NCI-H524 treated with DMSO at 0.1 percent for 48 hours (cell line): ENCODE results near the gene SLC22A12.

Experiments used
- DNase-seq: peaks from one replicate; lab custom pipeline; 2025; lab: John Stamatoyannopoulos, UW

SLC22A12 gene

DNA sequence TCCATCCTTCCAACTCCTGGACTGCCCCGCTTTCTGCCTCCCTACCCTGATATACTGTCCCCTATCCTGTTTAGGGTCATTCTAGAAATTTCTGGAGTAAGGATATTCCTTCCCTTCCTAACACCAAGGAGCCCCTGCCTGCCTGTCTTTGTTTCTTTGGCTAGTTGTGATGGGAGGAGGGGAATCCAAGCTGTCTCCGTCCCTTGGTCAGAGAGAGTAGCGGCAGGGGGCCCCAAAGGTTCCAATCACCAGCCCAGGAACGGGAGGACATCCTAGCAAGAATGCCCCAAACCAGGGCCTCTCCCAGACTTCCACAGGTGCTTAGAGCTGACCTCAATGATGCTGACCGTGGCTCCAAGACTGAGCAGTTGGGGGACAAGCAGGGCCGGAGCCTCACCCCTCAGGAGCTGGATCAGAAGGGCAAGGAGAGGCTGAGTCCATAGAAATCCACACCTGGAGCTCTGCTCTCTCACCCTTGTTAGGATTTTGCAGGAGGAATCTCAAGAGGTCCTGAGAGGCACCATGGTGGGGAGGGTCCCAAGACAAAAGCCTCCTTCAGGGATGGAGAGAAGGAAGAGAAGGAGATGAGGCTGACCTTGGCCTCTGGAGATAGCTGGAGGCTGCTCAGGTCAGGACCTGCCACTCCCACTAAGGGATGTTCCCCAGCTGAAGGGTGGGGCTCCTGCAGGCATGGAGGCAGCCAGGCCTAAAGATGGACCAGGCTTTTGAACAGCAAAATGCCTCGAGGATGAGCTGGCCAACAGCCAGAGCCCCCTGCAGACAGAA is 13.6 kb downstream of the SLC22A12 start:
- no peak for DNase-seq

- DNase-seq = no peak
Observed at GRCh38 chr11:64605244-64605560, 14.2 kb downstream of the SLC22A12 start.

DNA sequence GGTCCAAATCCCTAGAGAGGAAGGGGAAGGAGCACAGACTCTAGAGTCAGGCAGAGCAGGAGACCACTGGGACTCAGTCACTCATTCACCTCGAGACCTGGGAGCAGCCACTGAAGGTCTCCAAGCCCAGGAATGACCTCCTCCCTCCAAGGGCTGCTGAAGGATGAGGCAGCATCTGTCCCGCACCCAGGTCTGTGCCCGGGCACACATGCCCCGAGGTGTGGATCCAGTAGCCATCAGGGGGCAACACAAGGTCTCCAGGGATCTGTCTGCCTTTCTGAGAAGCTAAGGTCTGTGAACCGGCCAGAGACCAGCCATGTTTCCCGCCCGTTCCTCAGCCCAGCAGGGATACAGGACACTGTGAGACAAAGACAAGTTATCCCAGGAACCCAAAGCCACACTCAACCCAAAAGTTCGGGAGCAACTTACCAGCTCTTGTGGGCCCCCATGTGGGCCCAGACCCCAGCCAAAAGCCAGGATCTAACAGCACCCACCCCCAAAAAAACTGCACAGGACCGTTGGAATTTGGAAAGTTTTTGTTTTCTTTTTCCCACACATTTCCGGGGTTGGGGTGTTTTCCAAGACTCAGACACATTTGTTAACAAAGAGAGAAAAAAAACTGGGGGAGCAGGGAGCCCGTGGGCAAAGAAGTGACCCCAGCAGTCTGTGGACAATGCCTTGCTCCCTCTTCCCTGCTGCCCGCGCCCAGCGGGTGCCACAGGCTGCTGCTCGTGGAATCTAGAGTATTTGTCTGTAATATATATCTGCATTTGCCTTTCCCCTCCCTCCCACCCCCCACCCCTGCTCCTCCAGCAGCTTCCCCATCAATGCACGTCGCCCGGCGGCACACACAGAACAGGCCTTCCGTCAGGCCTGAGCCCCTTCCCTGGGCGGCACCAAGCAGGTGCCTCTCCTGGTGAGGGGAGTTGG is 14.9 kb downstream of the SLC22A12 start:
- no peak for DNase-seq

DNA sequence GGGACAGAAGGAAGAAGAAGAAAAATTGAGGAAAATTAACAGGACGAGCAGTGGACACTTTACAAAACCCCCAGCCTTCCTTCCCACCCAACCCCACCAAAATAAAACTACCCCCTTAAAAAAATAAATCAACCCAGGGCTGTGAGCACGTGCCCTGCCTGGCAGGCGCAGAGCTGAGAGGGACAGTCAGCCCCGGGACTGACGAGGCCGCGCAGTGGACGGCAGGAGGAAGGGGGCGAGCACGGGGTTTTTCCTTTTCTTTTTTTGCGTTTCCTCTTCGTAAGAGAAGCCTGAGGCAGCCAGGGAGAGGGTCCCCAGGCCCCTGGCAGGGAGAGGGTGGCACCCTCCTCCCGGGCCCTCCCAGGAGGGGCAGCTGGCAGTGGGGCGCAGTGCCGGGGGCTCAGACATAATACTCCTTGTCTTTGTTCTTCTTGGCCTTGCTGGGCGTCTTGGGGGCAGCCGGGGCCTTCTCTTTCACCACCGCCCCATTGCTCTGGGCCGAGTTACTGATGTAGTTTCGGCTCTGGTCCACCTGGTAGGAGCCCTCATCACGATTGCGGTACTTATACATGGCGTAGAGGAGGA is 15.9 kb downstream of the SLC22A12 start:
- no peak for DNase-seq

- DNase-seq = no peak
Observed at GRCh38 chr11:64607381-64607985, 16.5 kb downstream of the SLC22A12 start.

- no peak for DNase-seq
Observed at GRCh38 chr11:64608046-64608445, 17.0 kb downstream of the SLC22A12 start.

DNA sequence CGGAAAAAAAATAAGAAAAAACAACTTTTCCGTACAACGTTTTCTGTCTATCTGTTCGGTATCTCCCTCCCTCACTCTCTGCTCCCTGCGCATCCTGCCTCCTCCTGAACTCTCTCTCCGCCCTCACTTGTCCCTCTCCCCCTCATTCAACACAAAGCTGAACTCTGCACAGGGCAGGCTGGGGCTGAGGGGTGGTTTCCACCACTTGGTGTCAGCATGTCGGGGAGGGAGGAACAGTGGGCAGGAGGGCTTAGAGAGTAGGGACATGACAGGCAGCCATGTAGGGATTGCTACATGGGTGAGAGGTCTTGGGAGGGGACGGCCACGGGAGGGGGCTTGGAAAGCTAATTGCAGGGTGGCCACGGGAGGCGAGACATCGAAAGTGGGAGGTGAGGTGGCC is 17.6 kb downstream of the SLC22A12 start:
- no peak for DNase-seq

GRCh38 chr11:64609436-64610047 is 18.5 kb downstream of the SLC22A12 start:
- no peak for DNase-seq

GRCh38 chr11:64610596-64610995 is 19.6 kb downstream of the SLC22A12 start:
- no peak for DNase-seq

GRCh38 chr11:64611176-64611575 is 20.2 kb downstream of the SLC22A12 start:
- no peak for DNase-seq

DNA sequence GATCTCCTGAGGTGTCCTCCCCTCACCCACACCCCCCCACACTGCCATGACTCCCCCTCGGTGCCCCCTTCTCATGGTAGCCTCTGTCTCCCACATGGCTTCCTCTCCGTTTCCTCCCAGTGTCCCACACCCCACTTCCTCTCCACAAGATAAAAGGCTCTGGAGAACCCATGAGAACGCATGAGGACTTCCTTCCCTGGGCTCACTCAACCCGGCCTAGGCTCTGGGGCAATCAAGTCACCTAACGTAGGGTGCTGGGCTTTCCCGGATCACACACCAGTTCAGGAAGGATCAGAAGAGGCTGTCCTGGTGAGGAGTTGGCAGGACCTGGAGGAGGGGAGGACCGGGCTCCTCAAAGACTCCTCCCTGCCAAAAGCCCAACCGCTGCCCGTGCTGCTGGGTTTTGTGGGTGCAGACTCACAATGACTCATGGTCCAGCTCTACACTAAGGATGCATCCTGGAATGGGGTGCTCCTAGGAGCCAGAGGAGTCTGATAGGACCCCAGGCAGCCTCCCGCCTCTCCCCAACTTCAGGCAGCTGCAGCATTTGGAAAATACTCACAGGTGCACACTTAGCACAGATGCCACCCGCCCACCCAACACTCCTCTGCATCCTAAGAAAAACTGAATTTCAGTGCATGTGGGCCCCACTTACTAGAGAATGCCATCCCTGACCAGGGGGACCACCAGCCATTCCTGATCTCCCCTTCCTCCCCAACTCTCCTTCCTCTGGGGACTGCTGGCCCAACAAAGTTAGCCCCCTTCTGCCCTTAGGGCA is 21.0 kb downstream of the SLC22A12 start:
- DNase-seq = no peak

DNA sequence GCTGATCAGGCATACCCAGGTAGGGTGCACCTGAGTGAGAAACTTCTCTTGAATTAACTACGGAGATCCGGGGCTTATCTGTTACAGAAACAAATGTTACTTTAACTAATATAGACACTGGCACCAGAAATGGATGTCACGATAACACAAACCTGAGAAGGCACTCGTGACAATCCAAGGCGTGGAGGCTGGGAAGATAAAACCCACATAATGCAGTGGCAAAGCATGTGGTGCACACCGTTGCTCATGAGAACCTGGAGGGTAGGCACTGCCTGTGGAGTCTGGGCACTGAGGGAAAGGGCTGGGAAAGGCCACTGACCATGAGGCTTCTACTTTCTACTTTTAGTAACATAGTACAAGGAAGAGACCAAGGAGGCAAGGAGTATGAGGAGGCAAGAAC is 22.6 kb downstream of the SLC22A12 start:
- DNase-seq = no peak

DNA sequence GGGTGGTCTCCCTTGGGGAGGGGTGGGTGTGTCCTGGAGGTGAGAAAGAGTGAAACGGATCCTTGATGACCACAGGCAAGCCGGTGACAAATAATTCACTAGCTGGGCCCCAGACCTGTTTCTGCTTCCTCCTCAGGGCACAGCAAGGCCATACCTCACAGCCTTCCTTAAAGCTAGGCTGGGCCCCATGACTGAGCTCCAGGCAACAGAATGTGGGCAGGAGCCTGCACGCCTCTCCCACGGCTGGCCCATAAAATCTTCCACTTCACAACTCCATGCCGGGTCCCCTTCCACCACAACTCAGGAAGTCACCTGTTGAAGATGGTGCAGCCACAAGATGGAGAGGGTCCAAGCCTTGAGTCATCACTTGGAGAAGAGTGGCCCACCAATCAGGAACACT is 23.9 kb downstream of the SLC22A12 start:
- DNase-seq = no peak

DNA sequence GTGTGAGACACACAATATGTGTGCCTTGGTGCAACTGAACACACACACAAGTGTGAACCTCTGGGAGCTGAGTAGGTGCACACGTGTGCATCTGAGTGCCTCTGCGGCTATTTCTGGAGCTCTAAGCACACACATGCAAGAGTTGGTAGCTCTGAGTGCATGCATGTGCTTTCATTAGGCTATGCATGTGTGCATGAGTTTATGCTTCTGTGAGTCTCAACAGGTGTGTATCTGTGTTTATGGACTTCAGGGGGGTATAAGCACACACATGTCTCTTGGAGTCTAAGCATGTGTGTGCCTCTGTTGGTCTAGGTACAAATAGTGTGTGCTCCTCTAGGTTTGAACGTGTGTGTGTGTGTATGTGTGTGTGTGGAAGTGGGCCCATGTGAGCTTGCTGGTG is 25.8 kb downstream of the SLC22A12 start:
- no peak for DNase-seq

DNA sequence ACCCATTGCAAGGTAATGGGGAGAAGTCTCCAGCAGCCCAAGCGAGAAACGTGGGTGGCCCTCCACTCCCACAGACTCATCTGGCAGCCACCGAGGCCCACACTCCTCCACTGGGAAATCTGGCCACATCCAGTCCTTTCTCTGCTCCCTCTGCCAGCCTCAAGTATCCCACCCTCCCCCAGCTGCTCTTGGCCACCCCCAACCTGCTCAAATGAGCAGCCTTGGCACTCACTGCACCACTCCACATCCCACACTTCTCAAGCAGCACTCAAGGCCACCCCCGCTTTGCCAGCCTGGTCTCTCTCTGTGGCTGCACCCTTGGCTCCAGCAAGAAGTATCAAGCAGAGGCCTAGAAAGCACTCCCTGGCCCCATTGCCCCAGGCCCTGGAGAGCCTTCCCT is 28.2 kb downstream of the SLC22A12 start:
- DNase-seq = no peak

DNA sequence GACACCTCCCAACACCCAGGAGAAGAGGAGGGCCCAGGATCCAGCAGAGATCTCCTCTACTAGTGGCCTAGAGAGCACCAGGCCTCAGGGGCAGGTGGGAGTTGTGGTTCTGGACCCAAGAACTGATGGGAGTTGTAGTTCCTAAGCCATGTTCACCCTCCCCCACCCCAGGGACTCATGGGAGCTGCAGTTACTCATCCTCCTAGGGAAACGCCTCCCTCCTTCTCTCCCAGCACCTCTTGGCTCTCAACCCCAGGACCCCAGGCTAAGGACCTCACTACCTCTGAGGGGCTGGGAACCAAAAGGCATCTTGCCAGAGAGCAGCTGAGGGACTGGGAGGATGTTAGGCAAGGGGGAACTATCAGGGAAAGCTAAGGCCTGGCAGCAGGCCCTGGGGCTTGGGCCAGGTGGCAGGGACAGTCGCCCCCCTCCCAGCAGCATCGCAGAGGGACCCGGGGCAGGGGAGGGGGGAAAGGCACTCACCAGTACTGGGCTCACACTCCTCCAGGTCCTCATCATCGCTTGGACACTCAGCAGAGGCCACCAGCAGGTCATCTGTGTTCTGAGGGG is 28.9 kb downstream of the SLC22A12 start:
- no peak for DNase-seq

DNA sequence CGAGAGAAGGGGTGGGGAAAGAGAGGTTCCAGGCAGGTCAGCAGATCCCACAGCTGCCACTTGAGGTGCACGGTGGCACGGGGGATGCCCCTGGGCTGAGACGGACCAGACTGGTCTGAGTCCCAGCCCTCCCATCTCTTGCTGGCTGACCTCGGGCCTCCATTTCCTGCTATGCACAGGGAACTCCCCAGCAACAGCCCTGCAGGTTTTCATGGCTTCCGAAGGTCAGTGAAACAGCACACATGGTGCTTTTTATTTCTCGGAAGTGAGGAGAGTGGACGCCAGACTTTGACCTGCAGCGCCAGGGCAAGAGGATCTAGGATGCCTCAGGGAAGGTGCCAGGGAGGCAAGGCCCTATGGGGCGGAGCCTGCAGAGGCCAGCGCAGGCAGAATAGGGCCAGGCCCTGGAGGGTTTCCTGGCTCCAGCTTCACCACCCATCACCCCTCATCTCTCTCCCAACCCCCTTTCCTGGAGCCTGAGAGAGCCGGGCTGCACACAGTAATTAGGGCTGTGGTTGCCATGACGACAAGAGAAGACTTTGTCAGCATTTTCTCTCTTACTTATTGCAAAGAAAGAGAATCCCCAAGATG is 29.5 kb downstream of the SLC22A12 start:
- DNase-seq = no peak

DNA sequence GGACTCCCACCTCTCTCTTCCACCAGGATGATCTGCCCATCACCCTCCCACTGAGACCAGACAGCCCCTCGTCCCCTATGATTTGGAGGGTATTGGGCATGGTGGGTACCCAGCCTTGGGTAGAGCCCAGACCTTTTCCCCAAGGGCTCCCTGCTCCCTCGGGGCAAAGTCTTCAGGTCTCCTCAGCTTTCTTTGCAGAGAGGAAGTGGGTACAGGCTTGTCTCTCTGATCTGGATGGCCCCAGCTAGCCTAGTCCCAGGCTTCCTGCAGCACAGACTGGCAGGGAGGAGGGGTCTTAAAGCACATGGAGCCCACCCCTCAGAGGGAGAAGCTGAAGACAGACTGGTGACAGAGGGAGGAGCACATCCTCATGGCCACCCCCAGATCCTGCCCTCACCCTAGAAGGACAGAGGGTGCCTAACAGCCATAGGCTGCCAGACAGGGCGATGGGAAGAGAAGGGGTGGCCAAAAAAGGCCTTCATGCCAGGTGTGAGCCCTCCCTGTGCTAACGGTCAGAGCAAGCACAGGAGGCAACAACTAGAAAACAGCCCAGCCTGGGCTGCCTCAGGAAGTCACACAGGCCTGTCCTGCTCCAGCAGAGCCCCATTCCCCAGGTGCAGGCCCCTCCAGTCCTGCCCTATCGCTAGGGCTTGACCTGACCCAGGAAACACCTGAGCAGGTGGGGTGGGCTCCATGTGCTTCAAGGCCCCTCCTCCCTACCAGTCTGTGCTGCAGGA is 30.4 kb downstream of the SLC22A12 start:
- no peak for DNase-seq

DNA sequence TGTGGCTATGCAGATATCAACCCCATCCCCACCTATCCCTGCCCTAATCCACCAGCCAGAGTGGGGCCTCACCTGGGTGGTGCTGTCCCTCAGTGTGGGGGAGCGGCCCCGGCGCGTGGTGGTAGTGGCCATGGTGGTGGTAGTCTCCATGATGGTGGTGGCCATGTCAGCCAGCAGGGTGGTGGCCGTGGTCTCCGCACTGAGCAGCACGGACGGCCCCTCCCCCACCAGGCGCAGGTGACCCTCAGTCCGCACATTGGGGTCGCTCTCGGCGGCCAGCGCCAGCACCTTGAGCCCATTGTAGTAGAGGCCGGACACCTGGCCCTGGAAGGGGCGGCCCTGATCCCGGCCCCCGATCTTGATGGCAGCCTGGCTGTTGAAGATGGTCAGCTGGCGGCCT is 31.7 kb downstream of the SLC22A12 start:
- DNase-seq = no peak
